Activated CD4-positive, alpha-beta T cell treated with anti-CD3 and anti-CD28 coated beads, Interleukin-2, amount 10 ng/mL, durations not matched to agents 24 days and 14 days (primary cell): ENCODE results near the gene SCO1. TPM values are rescaled to one million over a fixed set of nuclear protein-coding genes. Genes with fewer than 3 reads are reported as not detected.

ENCODE experiments used
- DNase-seq: peaks from one replicate; pipeline ENCODE4 v3.0.0; 2022
- H3K27ac Mint-ChIP-seq: one replicate; pipeline ENCODE4 v1.8.0; 2022; ENCODE audit warnings: mild to moderate bottlenecking, mixed read lengths
- H3K27me3 Mint-ChIP-seq: one replicate; pipeline ENCODE4 v1.8.0; 2022; ENCODE audit warnings: mixed read lengths
- H3K36me3 Mint-ChIP-seq: one replicate; pipeline ENCODE4 v1.8.0; 2022; ENCODE audit warnings: low read depth, mild to moderate bottlenecking, mixed read lengths
- H3K4me1 Mint-ChIP-seq: one replicate; pipeline ENCODE4 v1.8.0; 2021; ENCODE audit warnings: mixed read lengths
- H3K4me3 Mint-ChIP-seq: one replicate; pipeline ENCODE4 v1.8.0; 2022; ENCODE audit warnings: mild to moderate bottlenecking, moderate library complexity, mixed read lengths
- H3K9me3 Mint-ChIP-seq: one replicate; pipeline ENCODE4 v1.8.0; 2021; ENCODE audit warnings: mixed read lengths
- intact Hi-C: fragments of 100-400 bp; cut with micrococcal nuclease; formaldehyde crosslinking; loops from one replicate; pipeline ENCODE4 v1.15.1; 2023
- total RNA-seq: library from RNA; stranded (reverse); gene quantifications from 2 replicates; pipeline ENCODE4 v1.2.3, GENCODE V29; 2022

Gene SCO1
- total RNA-seq, 1 donor from 2014 or later = 43.4 TPM

- no peak within 1 kb of the TSS for H3K27ac Mint-ChIP-seq
- peaks cover 5% of the 10 kb centered on the region for H3K36me3 Mint-ChIP-seq
- no peak for DNase-seq
- H3K4me3 Mint-ChIP-seq = no peak within 1 kb of the TSS
- H3K9me3 Mint-ChIP-seq = no peaks in the 10 kb centered on the region
- H3K4me1 Mint-ChIP-seq = peaks cover 9% of the 10 kb centered on the region
- no peaks in the 10 kb centered on the region for H3K27me3 Mint-ChIP-seq
- intact Hi-C loops = no loop called here
These were observed 40.2 kb downstream of the SCO1 start, which contains the start of gene MYH3 for GRCh38 chr17:10657148-10657547. TSS of gene MYH3 (minus strand) at chr17:10657309. CDS start at chr17:10655064, 2,245 bp downstream.

- intact Hi-C loops = loop anchor here (2.0 kb wide), 1 partner anchor 43 kb away; the partner anchor contains the start of genes ADPRM and SCO1
- Mint-ChIP-seq H3K36me3 (peaks cover 2% of the 10 kb centered on the region), H3K4me3 (no peak overlapping the region), H3K27ac (peak overlapping the region; percentile 25), H3K27me3 (no peaks in the 10 kb centered on the region), H3K9me3 (no peaks in the 10 kb centered on the region), H3K4me1 (peaks cover 9% of the 10 kb centered on the region)
- no peak for DNase-seq
These were observed 43.3 kb downstream of the SCO1 start for GRCh38 chr17:10653987-10654386.

- intact Hi-C loops = loop anchor here (2.0 kb wide), 1 partner anchor 44 kb away; the partner anchor contains the start of genes ADPRM and SCO1
- Mint-ChIP-seq H3K4me3 (peak overlapping the region; percentile 2), H3K27me3 (no peaks in the 10 kb centered on the region), H3K4me1 (peaks cover 9% of the 10 kb centered on the region), H3K27ac (peak overlapping the region; percentile 45), H3K36me3 (peaks cover 2% of the 10 kb centered on the region), H3K9me3 (no peaks in the 10 kb centered on the region)
- peak; percentile 60 for DNase-seq
These were observed 44.2 kb downstream of the SCO1 start for GRCh38 chr17:10652984-10653659.

- intact Hi-C loops = loop anchor here (2.0 kb wide), 1 partner anchor 45 kb away; the partner anchor contains the start of genes ADPRM and SCO1
- Mint-ChIP-seq H3K27ac (no peak overlapping the region), H3K9me3 (no peaks in the 10 kb centered on the region), H3K4me3 (no peak overlapping the region), H3K36me3 (peaks cover 2% of the 10 kb centered on the region), H3K27me3 (no peaks in the 10 kb centered on the region), H3K4me1 (peaks cover 9% of the 10 kb centered on the region)
- no peak for DNase-seq
These were observed 45.4 kb downstream of the SCO1 start for GRCh38 chr17:10651927-10652326.

- no peak for DNase-seq
- peaks cover 3% of the 10 kb centered on the region for H3K36me3 Mint-ChIP-seq
- H3K9me3 Mint-ChIP-seq = no peaks in the 10 kb centered on the region
- peaks cover 9% of the 10 kb centered on the region for H3K4me1 Mint-ChIP-seq
- H3K4me3 Mint-ChIP-seq = no peak overlapping the region
- H3K27me3 Mint-ChIP-seq = no peaks in the 10 kb centered on the region
- no peak overlapping the region for H3K27ac Mint-ChIP-seq
- intact Hi-C loops = no loop called here
These were observed 47.7 kb downstream of the SCO1 start for GRCh38 chr17:10649602-10650001.

GRCh38 chr17:10648956-10649355 lies 48.4 kb downstream of the SCO1 start:
- Mint-ChIP-seq H3K27me3 (no peaks in the 10 kb centered on the region), H3K4me3 (no peak overlapping the region), H3K4me1 (peaks cover 7% of the 10 kb centered on the region), H3K9me3 (no peaks in the 10 kb centered on the region), H3K27ac (no peak overlapping the region), H3K36me3 (peaks cover 5% of the 10 kb centered on the region)
- intact Hi-C loops = no loop called here
- DNase-seq = no peak

GRCh38 chr17:10648381-10648780 lies 49.0 kb downstream of the SCO1 start:
- intact Hi-C loops = no loop called here
- H3K9me3 Mint-ChIP-seq = no peaks in the 10 kb centered on the region
- no peak overlapping the region for H3K27ac Mint-ChIP-seq

GRCh38 chr17:10646392-10646990 lies 50.8 kb downstream of the SCO1 start:
- Mint-ChIP-seq H3K9me3 (no peaks in the 10 kb centered on the region), H3K4me1 (no peaks in the 10 kb centered on the region), H3K27ac (no peak overlapping the region), H3K27me3 (no peaks in the 10 kb centered on the region), H3K4me3 (no peak overlapping the region), H3K36me3 (peaks cover 8% of the 10 kb centered on the region)
- peak; percentile 92 for DNase-seq
- intact Hi-C loops = loop anchor here (1.0 kb wide), 2 partner anchors 38 to 199 kb away; no protein-coding TSS in a partner anchor

More at GRCh38 chr17:10648381-10648780, 49.0 kb downstream of the SCO1 start:
- Mint-ChIP-seq H3K36me3 (peaks cover 4% of the 10 kb centered on the region), H3K27me3 (no peaks in the 10 kb centered on the region), H3K4me3 (no peak overlapping the region), H3K4me1 (peaks cover 7% of the 10 kb centered on the region)
- no peak for DNase-seq

- no peak for DNase-seq
- H3K27me3 Mint-ChIP-seq = no peaks in the 10 kb centered on the region
- H3K4me1 Mint-ChIP-seq = peaks cover 2% of the 10 kb centered on the region
- no peak overlapping the region for H3K4me3 Mint-ChIP-seq
- no peak overlapping the region for H3K27ac Mint-ChIP-seq
- peaks cover 25% of the 10 kb centered on the region for H3K36me3 Mint-ChIP-seq
- intact Hi-C loops = no loop called here
- no peaks in the 10 kb centered on the region for H3K9me3 Mint-ChIP-seq
These were observed 56.9 kb downstream of the SCO1 start for GRCh38 chr17:10640475-10640874.

- Mint-ChIP-seq H3K4me3 (no peak overlapping the region), H3K27me3 (no peaks in the 10 kb centered on the region), H3K27ac (no peak overlapping the region), H3K4me1 (peaks cover 2% of the 10 kb centered on the region), H3K36me3 (peaks cover 27% of the 10 kb centered on the region), H3K9me3 (no peaks in the 10 kb centered on the region)
- intact Hi-C loops = no loop called here
- DNase-seq = no peak
These were observed 59.2 kb downstream of the SCO1 start for GRCh38 chr17:10638151-10638550.

GRCh38 chr17:10635290-10635689 lies 62.0 kb downstream of the SCO1 start:
- Mint-ChIP-seq H3K9me3 (no peaks in the 10 kb centered on the region), H3K27ac (no peak overlapping the region), H3K36me3 (peaks cover 27% of the 10 kb centered on the region), H3K27me3 (no peaks in the 10 kb centered on the region), H3K4me1 (peaks cover 5% of the 10 kb centered on the region), H3K4me3 (no peak overlapping the region)
- DNase-seq = no peak
- intact Hi-C loops = no loop called here

- no peak for DNase-seq
- Mint-ChIP-seq H3K4me1 (peaks cover 5% of the 10 kb centered on the region), H3K36me3 (peaks cover 30% of the 10 kb centered on the region), H3K27me3 (no peaks in the 10 kb centered on the region), H3K9me3 (no peaks in the 10 kb centered on the region), H3K4me3 (no peak overlapping the region), H3K27ac (no peak overlapping the region)
- intact Hi-C loops = no loop called here
These were observed 63.5 kb downstream of the SCO1 start for GRCh38 chr17:10633738-10634379.

GRCh38 chr17:10631701-10632100 lies 65.6 kb downstream of the SCO1 start:
- H3K4me3 Mint-ChIP-seq = no peak overlapping the region
- no peak overlapping the region for H3K27ac Mint-ChIP-seq
- peaks cover 21% of the 10 kb centered on the region for H3K36me3 Mint-ChIP-seq
- no peaks in the 10 kb centered on the region for H3K27me3 Mint-ChIP-seq
- no peaks in the 10 kb centered on the region for H3K9me3 Mint-ChIP-seq
- DNase-seq = no peak
- peaks cover 5% of the 10 kb centered on the region for H3K4me1 Mint-ChIP-seq
- intact Hi-C loops = no loop called here
